OCI-LY7 (cell line): ENCODE data around the gene DAPK2. TPM values are rescaled to one million over a fixed set of nuclear protein-coding genes. Genes with fewer than 3 reads are reported as not detected.

ENCODE experiments used
- BruUV-seq: library from RNA; stranded (reverse); fragments of 400-500 nt; replicated peaks from 2 replicates; lab custom pipeline; 2021; lab: Mats Ljungman, UMichigan
- CTCF ChIA-PET: fragments of 300-600 bp; sonication (Branson Sonifier 250); formaldehyde crosslinking; loops from one replicate; lab custom pipeline; 2022; ENCODE audit warnings: antibody characterized with exemption; ENCODE audit not compliant: unreplicated experiment; lab: Charles Lee
- POLR2A ChIA-PET: fragments of 300-600 bp; sonication (Branson Sonifier 250); formaldehyde crosslinking; loops from one replicate; lab custom pipeline; 2022; ENCODE audit warnings: antibody characterized with exemption; lab: Charles Lee
- DNase-seq: peaks from one replicate; pipeline ENCODE4 v3.0.0-alpha.2; 2015; ENCODE audit warnings: low spot score
- H2AFZ ChIP-seq: fragments of 200-600 bp; sonication (generic), shearing (Covaris generic); 2 replicates; pipeline ENCODE4 v1.6.1; 2014; ENCODE audit warnings: mild to moderate bottlenecking, antibody characterized with exemption, low read length, moderate library complexity
- H3K27ac ChIP-seq: fragments of 200-600 bp; sonication (generic); 2 replicates; pipeline ENCODE4 v1.5.1; 2014; ENCODE audit warnings: mixed run types, low read depth, mild to moderate bottlenecking, moderate library complexity, low read length, inconsistent platforms; ENCODE audit not compliant: poor library complexity, severe bottlenecking
- H3K36me3 ChIP-seq: fragments of 200-600 bp; sonication (generic); 2 replicates; pipeline ENCODE4 v1.6.1; 2014; ENCODE audit warnings: mild to moderate bottlenecking, antibody characterized with exemption, low read length, moderate library complexity, mixed read lengths; ENCODE audit not compliant: insufficient read depth
- H3K4me1 ChIP-seq: fragments of 200-600 bp; sonication (generic); 2 replicates; pipeline ENCODE4 v1.5.1; 2014; ENCODE audit warnings: mild to moderate bottlenecking, low read length; ENCODE audit not compliant: insufficient read depth, poor library complexity, severe bottlenecking
- H3K4me2 ChIP-seq: fragments of 200-600 bp; sonication (generic); 2 replicates; pipeline ENCODE4 v1.6.1; 2014; ENCODE audit warnings: mild to moderate bottlenecking, low read length
- H3K4me3 ChIP-seq: fragments of 200-600 bp; sonication (generic); 2 replicates; pipeline ENCODE4 v1.5.1; 2014; ENCODE audit warnings: mild to moderate bottlenecking, low read depth, low read length; ENCODE audit not compliant: poor library complexity, severe bottlenecking
- H3K79me2 ChIP-seq: fragments of 200-600 bp; sonication (generic); 2 replicates; pipeline ENCODE4 v1.6.1; 2016; ENCODE audit warnings: low read depth, mild to moderate bottlenecking, low read length, moderate library complexity, mixed read lengths; ENCODE audit not compliant: insufficient read depth
- H3K9me2 ChIP-seq: fragments of 200-600 bp; sonication (generic); 2 replicates; pipeline ENCODE4 v1.6.1; 2016; ENCODE audit warnings: mild to moderate bottlenecking, low read length, mixed read lengths; ENCODE audit not compliant: insufficient read depth
- H3K9me3 ChIP-seq: fragments of 200-600 bp; sonication (generic); 2 replicates; pipeline ENCODE4 v1.6.1; 2014; ENCODE audit warnings: mild to moderate bottlenecking, mixed run types, low read length, mixed read lengths
- H4K20me1 ChIP-seq: fragments of 200-600 bp; sonication (generic); 2 replicates; pipeline ENCODE4 v1.6.1; 2014; ENCODE audit warnings: mild to moderate bottlenecking, antibody characterized with exemption, low read length, moderate library complexity, mixed read lengths; ENCODE audit not compliant: insufficient read depth
- CTCF ChIP-seq: fragments of 200-600 bp; sonication (generic); conservative IDR thresholded peaks from 2 replicates; pipeline ENCODE4 v1.5.1; 2014; ENCODE audit warnings: mild to moderate bottlenecking, antibody characterized with exemption, low read length, moderate library complexity, mixed read lengths
- EZH2phosphoT487 ChIP-seq: fragments of 200-600 bp; sonication (generic); IDR thresholded peaks from 2 replicates; pipeline ENCODE4 v1.6.1; 2018; ENCODE audit warnings: low read depth, borderline replicate concordance, mild to moderate bottlenecking, mixed run types, antibody characterized with exemption, low read length, moderate library complexity, mixed read lengths
- intact Hi-C: fragments of 100-400 bp; cut with micrococcal nuclease; formaldehyde crosslinking; loops from one replicate; pipeline ENCODE4 v1.10.0; 2022; ENCODE audit not compliant: unreplicated experiment
- total RNA-seq, 2 experiments: library from RNA; depleted of rRNA in 1 of 2; stranded (reverse); fragments of >200 nt in 1 of 2; shearing (Covaris generic) in 1 of 2; gene quantifications; 2 replicates each; pipeline ENCODE4 v1.2.3, GENCODE V29; 2014 to 2022

The DAPK2 gene
- total RNA-seq, 2 experiments from 2014 or later, result 0.36 to 1.2 TPM

GRCh38 chr15:63887630-63888029 is 158.7 kb downstream of the DAPK2 start:
- Histone ChIP-seq H3K4me2 (no peak overlapping the region), H3K27ac (no peak overlapping the region)
- intact Hi-C loops, result no loop called here

GRCh38 chr15:63884953-63885352 is 161.3 kb downstream of the DAPK2 start:
- no peaks in the 10 kb centered on the region for H3K36me3 ChIP-seq
- no peak overlapping the region for H2AFZ ChIP-seq
- DNase-seq, result no peak
- H3K9me2 ChIP-seq, result no peaks in the 10 kb centered on the region
- POLR2A ChIA-PET, result no interaction called here
- no peaks in the 10 kb centered on the region for H3K9me3 ChIP-seq
- TF ChIP-seq CTCF (no peak), EZH2phosphoT487 (no peak)
- intact Hi-C loops, result no loop called here
- H3K4me1 ChIP-seq, result peaks cover 27% of the 10 kb centered on the region
- CTCF ChIA-PET, result no interaction called here
- no peak overlapping the region for H3K4me3 ChIP-seq
- H3K79me2 ChIP-seq, result no peaks in the 10 kb centered on the region
- no TSS peak for BruUV-seq
- H4K20me1 ChIP-seq, result no peaks in the 10 kb centered on the region
- no peak overlapping the region for H3K27ac ChIP-seq
- no peak overlapping the region for H3K4me2 ChIP-seq

More at GRCh38 chr15:63887630-63888029, 158.7 kb downstream of the DAPK2 start:
- DNase-seq, result no peak
- Histone ChIP-seq H3K9me3 (no peaks in the 10 kb centered on the region), H2AFZ (no peak overlapping the region), H3K9me2 (no peaks in the 10 kb centered on the region), H3K79me2 (no peaks in the 10 kb centered on the region), H4K20me1 (no peaks in the 10 kb centered on the region), H3K4me3 (no peak overlapping the region), H3K4me1 (peaks cover 3% of the 10 kb centered on the region), H3K36me3 (no peaks in the 10 kb centered on the region)
- no peak for TF ChIP-seq EZH2phosphoT487
- TF ChIP-seq CTCF, result no peak
- BruUV-seq, result no TSS peak
- CTCF ChIA-PET, result interaction anchor here (0.9 kb wide), 1 partner anchor 136 kb away, joined by 3 read pairs; no protein-coding TSS in a partner anchor
- POLR2A ChIA-PET, result interaction anchor here (0.5 kb wide), 1 partner anchor 113 kb away, joined by 3 read pairs; no protein-coding TSS in a partner anchor

- H3K27ac ChIP-seq, result peak overlapping the region; percentile 27
- peak; percentile 62 for DNase-seq
- ChIA-PET CTCF (no interaction called here), POLR2A (interaction anchor here (0.6 to 1.2 kb wide), 2 partner anchors 10 to 293 kb away, joined by 3 to 6 read pairs; no protein-coding TSS in a partner anchor)
- no peaks in the 10 kb centered on the region for H3K9me3 ChIP-seq
- no peaks in the 10 kb centered on the region for H3K79me2 ChIP-seq
- peak overlapping the region; percentile 13 for H3K4me2 ChIP-seq
- intact Hi-C loops, result no loop called here
- no TSS peak for BruUV-seq
- peak overlapping the region; percentile 8; the same call in 1 of the 2 replicates for H2AFZ ChIP-seq
- peaks cover 27% of the 10 kb centered on the region for H3K4me1 ChIP-seq
- no peak overlapping the region for H3K4me3 ChIP-seq
- H3K36me3 ChIP-seq, result no peaks in the 10 kb centered on the region
- H3K9me2 ChIP-seq, result no peaks in the 10 kb centered on the region
- TF ChIP-seq CTCF (no peak), EZH2phosphoT487 (no peak)
- H4K20me1 ChIP-seq, result no peaks in the 10 kb centered on the region
Measured at GRCh38 chr15:63881431-63881830, 164.9 kb downstream of the DAPK2 start.
